WTC11 (cell line): ENCODE data around the gene SLC41A1.

Source experiments
- ATF2 ChIP-seq: sonication (generic); formaldehyde crosslinking; IDR thresholded peaks from 2 replicates; pipeline ENCODE4 v1.8.1; 2022; ENCODE audit warnings: low read depth, missing genetic modification reagents, borderline replicate concordance
- FOXJ3 ChIP-seq: sonication (generic); formaldehyde crosslinking; IDR thresholded peaks from 2 replicates; pipeline ENCODE4 v1.9.0; 2021; ENCODE audit warnings: missing genetic modification reagents, mild to moderate bottlenecking, borderline replicate concordance
- FOXP1 ChIP-seq: sonication (generic); formaldehyde crosslinking; IDR thresholded peaks from 2 replicates; pipeline ENCODE4 v1.8.0; 2022; ENCODE audit warnings: missing genetic modification reagents, mild to moderate bottlenecking, moderate library complexity, borderline replicate concordance
- NFE2L1 ChIP-seq: sonication (generic); formaldehyde crosslinking; IDR thresholded peaks from 2 replicates; pipeline ENCODE4 v1.8.1; 2023; ENCODE audit warnings: missing genetic modification reagents
- PRDM15 ChIP-seq: sonication (generic); formaldehyde crosslinking; IDR thresholded peaks from 2 replicates; pipeline ENCODE4 v1.8.0; 2022; ENCODE audit warnings: missing genetic modification reagents
- RELA ChIP-seq: sonication (generic); formaldehyde crosslinking; IDR thresholded peaks from 2 replicates; pipeline ENCODE4 v1.8.1; 2022; ENCODE audit warnings: missing genetic modification reagents, mild to moderate bottlenecking, borderline replicate concordance
- STAT6 ChIP-seq: sonication (generic); formaldehyde crosslinking; conservative IDR thresholded peaks from 2 replicates; pipeline ENCODE4 v1.8.1; 2023; ENCODE audit warnings: mild to moderate bottlenecking, low read depth, missing genetic modification reagents, moderate library complexity
- TF ChIP-seq, protein P1 (sequence below): fragments of 200-600 bp; IDR thresholded peaks from 2 replicates; pipeline ENCODE4 v1.8.0; 2022; ENCODE audit warnings: antibody characterized with exemption
- TF ChIP-seq, protein P2 (sequence below): sonication (generic); formaldehyde crosslinking; IDR thresholded peaks from 2 replicates; pipeline ENCODE4 v1.8.0; 2022; ENCODE audit warnings: mild to moderate bottlenecking, missing genetic modification reagents
- TF ChIP-seq, protein P3 (sequence below): sonication (generic); formaldehyde crosslinking; IDR thresholded peaks from 2 replicates; pipeline ENCODE4 v1.8.0; 2023; ENCODE audit warnings: missing genetic modification reagents

- TF ChIP-seq FOXP1 (CRISPR knock-in tag) (no peak), ATF2 (CRISPR knock-in tag) (no peak), FOXJ3 (CRISPR knock-in tag) (no peak), PRDM15 (CRISPR knock-in tag) (no peak), STAT6 (no peak), NFE2L1 (no peak), RELA (no peak)
- TF ChIP-seq, protein P1, sequence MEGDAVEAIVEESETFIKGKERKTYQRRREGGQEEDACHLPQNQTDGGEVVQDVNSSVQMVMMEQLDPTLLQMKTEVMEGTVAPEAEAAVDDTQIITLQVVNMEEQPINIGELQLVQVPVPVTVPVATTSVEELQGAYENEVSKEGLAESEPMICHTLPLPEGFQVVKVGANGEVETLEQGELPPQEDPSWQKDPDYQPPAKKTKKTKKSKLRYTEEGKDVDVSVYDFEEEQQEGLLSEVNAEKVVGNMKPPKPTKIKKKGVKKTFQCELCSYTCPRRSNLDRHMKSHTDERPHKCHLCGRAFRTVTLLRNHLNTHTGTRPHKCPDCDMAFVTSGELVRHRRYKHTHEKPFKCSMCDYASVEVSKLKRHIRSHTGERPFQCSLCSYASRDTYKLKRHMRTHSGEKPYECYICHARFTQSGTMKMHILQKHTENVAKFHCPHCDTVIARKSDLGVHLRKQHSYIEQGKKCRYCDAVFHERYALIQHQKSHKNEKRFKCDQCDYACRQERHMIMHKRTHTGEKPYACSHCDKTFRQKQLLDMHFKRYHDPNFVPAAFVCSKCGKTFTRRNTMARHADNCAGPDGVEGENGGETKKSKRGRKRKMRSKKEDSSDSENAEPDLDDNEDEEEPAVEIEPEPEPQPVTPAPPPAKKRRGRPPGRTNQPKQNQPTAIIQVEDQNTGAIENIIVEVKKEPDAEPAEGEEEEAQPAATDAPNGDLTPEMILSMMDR: no peak
- TF ChIP-seq, protein P2, sequence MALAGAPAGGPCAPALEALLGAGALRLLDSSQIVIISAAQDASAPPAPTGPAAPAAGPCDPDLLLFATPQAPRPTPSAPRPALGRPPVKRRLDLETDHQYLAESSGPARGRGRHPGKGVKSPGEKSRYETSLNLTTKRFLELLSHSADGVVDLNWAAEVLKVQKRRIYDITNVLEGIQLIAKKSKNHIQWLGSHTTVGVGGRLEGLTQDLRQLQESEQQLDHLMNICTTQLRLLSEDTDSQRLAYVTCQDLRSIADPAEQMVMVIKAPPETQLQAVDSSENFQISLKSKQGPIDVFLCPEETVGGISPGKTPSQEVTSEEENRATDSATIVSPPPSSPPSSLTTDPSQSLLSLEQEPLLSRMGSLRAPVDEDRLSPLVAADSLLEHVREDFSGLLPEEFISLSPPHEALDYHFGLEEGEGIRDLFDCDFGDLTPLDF (CRISPR knock-in tag): no peak
- TF ChIP-seq, protein P3, sequence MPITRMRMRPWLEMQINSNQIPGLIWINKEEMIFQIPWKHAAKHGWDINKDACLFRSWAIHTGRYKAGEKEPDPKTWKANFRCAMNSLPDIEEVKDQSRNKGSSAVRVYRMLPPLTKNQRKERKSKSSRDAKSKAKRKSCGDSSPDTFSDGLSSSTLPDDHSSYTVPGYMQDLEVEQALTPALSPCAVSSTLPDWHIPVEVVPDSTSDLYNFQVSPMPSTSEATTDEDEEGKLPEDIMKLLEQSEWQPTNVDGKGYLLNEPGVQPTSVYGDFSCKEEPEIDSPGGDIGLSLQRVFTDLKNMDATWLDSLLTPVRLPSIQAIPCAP: no peak
These were observed 9.0 kb downstream of the SLC41A1 start for GRCh38 chr1:205803986-205804385.
